GM12865 (cell line): ENCODE measurements around the gene ZNF324.
"Not testable (repeated sequence)": the region's sequence is repeated elsewhere in the genome, so short reads cannot be mapped to it uniquely, and the experiment has no call there.

Experiments
- DNase-seq: peaks from one replicate; pipeline ENCODE4 v3.0.0; 2010; ENCODE audit warnings: low read depth
- H3K4me3 ChIP-seq: 2 replicates; pipeline ENCODE4 v1.5.1; 2011; ENCODE audit warnings: mild to moderate bottlenecking, low read depth, low read length, control low read depth
- CTCF ChIP-seq: IDR thresholded peaks from 2 replicates; pipeline ENCODE4 v1.5.1; 2011; ENCODE audit warnings: low read length, control low read depth, low read depth, inconsistent platforms; ENCODE audit not compliant: insufficient read depth; ENCODE audit errors: missing control alignments

Gene ZNF324

GRCh38 chr19:58479303-58479702 lies 12.4 kb downstream of the ZNF324 start:
- no peak overlapping the region for H3K4me3 ChIP-seq
- no peak for TF ChIP-seq CTCF
- DNase-seq, result no peak

- no peak for TF ChIP-seq CTCF
- DNase-seq, result no peak
- H3K4me3 ChIP-seq, result no peak overlapping the region
Measured at GRCh38 chr19:58479736-58480480, 13.0 kb downstream of the ZNF324 start.

- no peak for DNase-seq
- H3K4me3 ChIP-seq, result no peak overlapping the region
- no peak for TF ChIP-seq CTCF
Measured at GRCh38 chr19:58480481-58480830, 13.6 kb downstream of the ZNF324 start.

GRCh38 chr19:58480831-58481230 lies 14.0 kb downstream of the ZNF324 start:
- H3K4me3 ChIP-seq, result no peak overlapping the region
- DNase-seq, result no peak
- no peak for TF ChIP-seq CTCF

GRCh38 chr19:58482372-58482771 lies 15.5 kb downstream of the ZNF324 start:
- no peak overlapping the region for H3K4me3 ChIP-seq
- DNase-seq, result no peak
- TF ChIP-seq CTCF, result no peak

GRCh38 chr19:58483776-58484175 lies 16.9 kb downstream of the ZNF324 start:
- no peak for TF ChIP-seq CTCF

GRCh38 chr19:58484349-58484748 lies 17.5 kb downstream of the ZNF324 start:
- H3K4me3 ChIP-seq, DNase-seq: not testable (repeated sequence)

More at GRCh38 chr19:58483776-58484175, 16.9 kb downstream of the ZNF324 start:
- no peak for DNase-seq
- no peak overlapping the region for H3K4me3 ChIP-seq

- TF ChIP-seq CTCF, result no peak
- no peak for DNase-seq
- no peak overlapping the region for H3K4me3 ChIP-seq
Measured at GRCh38 chr19:58491393-58491792, 24.5 kb downstream of the ZNF324 start.
